ENCODE results near the gene PDXDC1.
"Not testable (repeated sequence)": the region's sequence is repeated elsewhere in the genome, so short reads cannot be mapped to it uniquely, and the experiment has no call there.

The PDXDC1 gene

GRCh38 chr16:14974656-14975417, at the start of gene PDXDC1:
TSS of gene PDXDC1 (plus strand) at chr16:14975026. CDS start at chr16:14975200, 174 bp downstream.
- peak; percentile 86 for DNase-seq (ENCODE audit: low read depth)

GRCh38 chr16:14928064-14928714, 46.6 kb upstream of the PDXDC1 start:
- not testable (repeated sequence) for DNase-seq (ENCODE audit: low read depth); H3K4me3 ChIP-seq (ENCODE audit: low read length)

More at GRCh38 chr16:14974656-14975417, at the start of gene PDXDC1:
- H3K4me3 ChIP-seq (ENCODE audit: low read length): peak within 1 kb of the TSS; percentile 77

GRCh38 chr16:14929176-14929575, 45.6 kb upstream of the PDXDC1 start:
- H3K4me3 ChIP-seq (ENCODE audit: low read length); DNase-seq (ENCODE audit: low read depth): not testable (repeated sequence)

GRCh38 chr16:14930246-14930645, 44.6 kb upstream of the PDXDC1 start:
- DNase-seq (ENCODE audit: low read depth); H3K4me3 ChIP-seq (ENCODE audit: low read length): not testable (repeated sequence)

- DNase-seq (ENCODE audit: low read depth); H3K4me3 ChIP-seq (ENCODE audit: low read length): not testable (repeated sequence)
Measured at GRCh38 chr16:14930971-14931370, 43.9 kb upstream of the PDXDC1 start.

- not testable (repeated sequence) for H3K4me3 ChIP-seq (ENCODE audit: low read length); DNase-seq (ENCODE audit: low read depth)
Measured at GRCh38 chr16:14932581-14933375, 42.0 kb upstream of the PDXDC1 start.

GRCh38 chr16:14937143-14937542, 37.7 kb upstream of the PDXDC1 start, which contains the start of gene NPIPA1:
TSS of gene NPIPA1 (plus strand) at chr16:14937443. CDS start at chr16:14937443, 0 bp downstream.
- DNase-seq (ENCODE audit: low read depth); H3K4me3 ChIP-seq (ENCODE audit: low read length): not testable (repeated sequence)

- not testable (repeated sequence) for H3K4me3 ChIP-seq (ENCODE audit: low read length); DNase-seq (ENCODE audit: low read depth)
Measured at GRCh38 chr16:14937994-14938393, 36.8 kb upstream of the PDXDC1 start.

- not testable (repeated sequence) for DNase-seq (ENCODE audit: low read depth); H3K4me3 ChIP-seq (ENCODE audit: low read length)
Measured at GRCh38 chr16:14942686-14943085, 32.1 kb upstream of the PDXDC1 start.

- no peak overlapping the region for H3K4me3 ChIP-seq (ENCODE audit: low read length)
- no peak for TF ChIP-seq CTCF (conservative IDR thresholded peaks at IDR 0.05; ENCODE audit: low read length)
- no peak for DNase-seq (ENCODE audit: low read depth)
Measured at GRCh38 chr16:14955546-14956231, 19.1 kb upstream of the PDXDC1 start.

GRCh38 chr16:14957576-14958322, 17.1 kb upstream of the PDXDC1 start:
- TF ChIP-seq CTCF (conservative IDR thresholded peaks at IDR 0.05; ENCODE audit: low read length): no peak
- no peak for DNase-seq (ENCODE audit: low read depth)

More at GRCh38 chr16:14957576-14958322, 17.1 kb upstream of the PDXDC1 start:
- no peak overlapping the region for H3K4me3 ChIP-seq (ENCODE audit: low read length)
